KMS-11 (cell line): Measurements from ENCODE around the gene CH25H.

Source experiments
- H2AFZ ChIP-seq: fragments of 200-600 bp; sonication (generic); 2 replicates; pipeline ENCODE4 v1.6.1; 2016; ENCODE audit warnings: antibody characterized with exemption, mixed run types, low read depth
- H3K27ac ChIP-seq: fragments of 200-600 bp; sonication (generic); 2 replicates; pipeline ENCODE4 v1.6.1; 2016; ENCODE audit warnings: mild to moderate bottlenecking, mixed run types
- H3K27me3 ChIP-seq: fragments of 200-600 bp; sonication (generic); 2 replicates; pipeline ENCODE4 v1.6.1; 2017; ENCODE audit warnings: mild to moderate bottlenecking, low read depth, mixed run types, moderate library complexity; ENCODE audit not compliant: insufficient read depth
- H3K36me3 ChIP-seq: fragments of 200-600 bp; sonication (generic); 2 replicates; pipeline ENCODE4 v1.6.1; 2017; ENCODE audit warnings: mild to moderate bottlenecking, mixed run types; ENCODE audit not compliant: insufficient read depth
- H3K4me1 ChIP-seq: fragments of 200-600 bp; sonication (generic); 2 replicates; pipeline ENCODE4 v1.6.1; 2016; ENCODE audit warnings: mild to moderate bottlenecking, low read depth, mixed run types; ENCODE audit not compliant: poor library complexity, severe bottlenecking
- H3K4me2 ChIP-seq: fragments of 200-600 bp; sonication (generic); 2 replicates; pipeline ENCODE4 v1.7.0; 2016; ENCODE audit warnings: mild to moderate bottlenecking, mixed run types
- H3K4me3 ChIP-seq: fragments of 200-600 bp; sonication (generic); IDR thresholded peaks from 2 replicates; pipeline ENCODE4 v1.6.1; 2017; ENCODE audit warnings: low read depth, low read length, mixed read lengths; ENCODE audit not compliant: insufficient read depth
- H3K79me2 ChIP-seq: fragments of 200-600 bp; sonication (generic); 2 replicates; pipeline ENCODE4 v1.6.1; 2016; ENCODE audit warnings: low read depth, mixed run types; ENCODE audit not compliant: insufficient read depth
- H3K9ac ChIP-seq: fragments of 200-600 bp; sonication (generic); 2 replicates; pipeline ENCODE4 v1.6.1; 2016; ENCODE audit warnings: mild to moderate bottlenecking, mixed run types
- H4K20me1 ChIP-seq: fragments of 200-600 bp; sonication (generic); 2 replicates; pipeline ENCODE4 v1.6.1; 2016; ENCODE audit warnings: mild to moderate bottlenecking, mixed run types; ENCODE audit not compliant: insufficient read depth
- CTCF ChIP-seq: fragments of 200-600 bp; sonication (generic); conservative IDR thresholded peaks from 2 replicates; pipeline ENCODE4 v1.6.1; 2017; ENCODE audit warnings: low read depth, mild to moderate bottlenecking, antibody characterized with exemption, low read length, moderate library complexity, mixed read lengths

The CH25H gene

DNA sequence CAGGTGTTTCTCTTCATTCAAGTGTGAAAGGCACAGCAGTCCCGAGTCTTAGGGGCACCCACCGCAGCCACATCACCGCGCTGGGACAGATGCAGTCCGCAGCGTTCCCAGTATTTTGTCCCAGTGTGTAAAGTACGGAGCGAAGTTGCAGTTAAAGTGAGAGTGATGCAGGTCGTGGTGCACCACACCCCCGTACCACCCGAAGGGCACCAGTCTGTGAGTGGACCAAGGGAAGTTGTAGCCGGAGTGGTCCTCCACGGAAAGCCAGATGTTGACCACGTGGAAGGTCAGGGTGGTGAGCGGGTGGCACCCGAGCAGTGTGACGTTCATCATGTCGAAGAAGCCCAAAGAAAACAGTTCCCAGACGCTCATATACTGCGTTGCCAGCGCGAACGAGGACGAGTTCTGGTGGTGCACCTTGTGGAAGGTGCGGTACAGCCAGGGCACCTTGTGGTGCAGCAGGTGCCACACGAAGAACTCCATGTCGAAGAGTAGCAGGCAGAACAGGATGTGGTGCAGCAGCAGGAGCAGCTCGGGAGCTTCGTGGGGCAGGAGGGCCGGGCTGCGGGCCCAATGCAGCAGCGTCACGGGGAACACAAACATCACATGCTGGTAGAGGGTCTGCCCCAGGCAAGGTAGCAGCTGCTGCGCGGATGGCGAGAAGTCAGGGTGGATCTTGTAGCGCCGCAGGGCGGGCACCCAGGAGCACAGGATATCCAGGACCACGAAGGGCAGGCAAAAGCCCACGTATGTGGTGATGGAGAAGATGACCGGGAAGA lies 526 bp downstream of the CH25H start:
- H3K4me2 ChIP-seq, result no peak overlapping the region
- H3K4me3 ChIP-seq, result no peak overlapping the region
- H3K9ac ChIP-seq, result no peak overlapping the region
- H3K36me3 ChIP-seq, result no peaks in the 10 kb centered on the region
- H3K79me2 ChIP-seq, result no peaks in the 10 kb centered on the region
- H2AFZ ChIP-seq, result no peak overlapping the region
- no peak for TF ChIP-seq CTCF
- H4K20me1 ChIP-seq, result no peaks in the 10 kb centered on the region
- H3K27me3 ChIP-seq, result no peaks in the 10 kb centered on the region
- no peak overlapping the region for H3K27ac ChIP-seq
- H3K4me1 ChIP-seq, result no peaks in the 10 kb centered on the region

GRCh38 chr10:89204621-89205185 lies 2.4 kb downstream of the CH25H start:
- Histone ChIP-seq H2AFZ (no peak overlapping the region), H3K4me3 (no peak overlapping the region), H3K4me2 (no peak overlapping the region), H3K27me3 (no peaks in the 10 kb centered on the region), H3K9ac (no peak overlapping the region), H3K36me3 (no peaks in the 10 kb centered on the region), H3K27ac (no peak overlapping the region), H3K79me2 (no peaks in the 10 kb centered on the region), H3K4me1 (no peaks in the 10 kb centered on the region), H4K20me1 (no peaks in the 10 kb centered on the region)
- no peak for TF ChIP-seq CTCF

- no peak for TF ChIP-seq CTCF
- no peaks in the 10 kb centered on the region for H4K20me1 ChIP-seq
- no peaks in the 10 kb centered on the region for H3K36me3 ChIP-seq
- H3K4me1 ChIP-seq, result no peaks in the 10 kb centered on the region
- no peak overlapping the region for H3K9ac ChIP-seq
- H3K4me3 ChIP-seq, result no peak overlapping the region
- H3K79me2 ChIP-seq, result no peaks in the 10 kb centered on the region
- H3K27ac ChIP-seq, result no peak overlapping the region
- no peaks in the 10 kb centered on the region for H3K27me3 ChIP-seq
- H3K4me2 ChIP-seq, result no peak overlapping the region
- H2AFZ ChIP-seq, result no peak overlapping the region
Measured at GRCh38 chr10:89203237-89203636, 3.9 kb downstream of the CH25H start.

DNA sequence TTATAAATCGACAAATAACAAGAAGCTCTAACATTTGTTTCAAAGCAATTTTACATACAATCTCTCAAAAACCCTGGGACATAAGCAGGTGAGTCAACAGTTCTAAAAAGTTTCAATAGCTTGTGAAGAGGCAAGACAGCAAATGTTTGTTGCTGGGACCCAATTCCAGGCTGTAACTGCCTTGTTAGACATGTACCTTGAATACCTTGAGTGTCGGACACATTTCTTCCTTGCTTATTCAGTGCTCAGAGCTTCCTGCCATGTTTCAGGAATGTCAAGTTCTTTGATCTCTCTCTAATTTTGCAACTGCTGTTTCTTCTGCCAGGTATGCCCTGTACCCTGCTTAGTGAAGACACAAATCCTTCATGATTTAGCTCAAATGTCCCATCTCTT lies 5.1 kb downstream of the CH25H start:
- H2AFZ ChIP-seq, result no peak overlapping the region
- no peak for TF ChIP-seq CTCF
- H3K27ac ChIP-seq, result no peak overlapping the region
- no peaks in the 10 kb centered on the region for H3K4me1 ChIP-seq
- H3K9ac ChIP-seq, result no peak overlapping the region
- no peaks in the 10 kb centered on the region for H3K27me3 ChIP-seq
- H3K4me3 ChIP-seq, result no peak overlapping the region
- H3K4me2 ChIP-seq, result no peak overlapping the region
- no peaks in the 10 kb centered on the region for H4K20me1 ChIP-seq
- no peaks in the 10 kb centered on the region for H3K36me3 ChIP-seq
- no peaks in the 10 kb centered on the region for H3K79me2 ChIP-seq
